AG04449 (cell line): ENCODE results near the gene MAP3K3.
A peak's percentile ranks its signal among the peaks of the same experiment; 100 is the strongest.

Experiments used
- CTCF ChIA-PET: fragments of 350-600 bp; formaldehyde crosslinking; extraction: SDS; loops from one replicate; lab custom pipeline; 2021; ENCODE audit warnings: antibody characterized with exemption; lab: Yijun Ruan, JAX
- POLR2A ChIA-PET: fragments of 400-600, 350-600 bp; formaldehyde crosslinking; extraction: SDS; loops from one replicate; lab custom pipeline; 2020; ENCODE audit warnings: antibody characterized with exemption, inconsistent platforms; lab: Yijun Ruan, JAX
- DNase-seq: peaks from one replicate; pipeline ENCODE4 v3.0.0-alpha.2; 2010; ENCODE audit warnings: low read depth, low spot score
- H3K4me3 ChIP-seq: 2 replicates; pipeline ENCODE4 v1.5.1; 2011; ENCODE audit warnings: low read depth, mild to moderate bottlenecking, control low read depth, low read length
- CTCF ChIP-seq: IDR thresholded peaks from one replicate; pipeline ENCODE4 v1.5.1; 2011; ENCODE audit warnings: mild to moderate bottlenecking, moderate library complexity, low read length, control low read depth, inconsistent platforms; ENCODE audit not compliant: insufficient read depth; ENCODE audit errors: missing control alignments

MAP3K3 gene

GRCh38 chr17:63621684-63622573, at the start of gene MAP3K3:
Gene MAP3K3, plus strand, starts transcription at chr17:63622417. Its CDS starts 343 bp downstream, at chr17:63622760.
- peak within 1 kb of the TSS; percentile 80 for H3K4me3 ChIP-seq
- ChIA-PET CTCF (interaction anchor here (0.9 to 4.7 kb wide), 6 partner anchors 8 to 198 kb away, joined by 3 to 55 read pairs (median 4); no protein-coding TSS in a partner anchor), POLR2A (interaction anchor here (0.6 to 1.2 kb wide), 10 partner anchors 9 to 215 kb away, joined by 3 to 12 read pairs (median 3); no protein-coding TSS in a partner anchor)

GRCh38 chr17:63573634-63574033, 48.6 kb upstream of the MAP3K3 start:
- H3K4me3 ChIP-seq: no peak overlapping the region
- CTCF ChIA-PET: interaction anchor here (1.5 to 6.4 kb wide), 2 partner anchors 145 to 148 kb away, joined by 4 to 42 read pairs; no protein-coding TSS in a partner anchor
- DNase-seq: no peak
- POLR2A ChIA-PET: no interaction called here
- peak; percentile 19 for TF ChIP-seq CTCF

More at GRCh38 chr17:63621684-63622573, at the start of gene MAP3K3:
- no peak for TF ChIP-seq CTCF
- peak; percentile 99 for DNase-seq

- no peak overlapping the region for H3K4me3 ChIP-seq
- ChIA-PET POLR2A (no interaction called here), CTCF (interaction anchor here (0.9 to 7.3 kb wide), 3 partner anchors 9 to 171 kb away, joined by 3 to 30 read pairs (median 3); no protein-coding TSS in a partner anchor)
- DNase-seq: no peak
- TF ChIP-seq CTCF: no peak
These were observed 44.0 kb upstream of the MAP3K3 start for GRCh38 chr17:63578027-63578768.

GRCh38 chr17:63578769-63579111, 43.5 kb upstream of the MAP3K3 start:
- POLR2A ChIA-PET: no interaction called here
- no peak for DNase-seq
- CTCF ChIA-PET: interaction anchor here (0.9 to 7.3 kb wide), 3 partner anchors 10 to 171 kb away, joined by 3 to 30 read pairs (median 3); no protein-coding TSS in a partner anchor
- no peak for TF ChIP-seq CTCF
- H3K4me3 ChIP-seq: no peak overlapping the region

- no peak for DNase-seq
- CTCF ChIA-PET: interaction anchor here (1.3 to 7.3 kb wide), 3 partner anchors 32 to 172 kb away, joined by 3 to 30 read pairs (median 4); no protein-coding TSS in a partner anchor
- no peak overlapping the region for H3K4me3 ChIP-seq
- no peak for TF ChIP-seq CTCF
- POLR2A ChIA-PET: no interaction called here
These were observed 42.6 kb upstream of the MAP3K3 start for GRCh38 chr17:63579633-63580032.
